ENCODE results near the gene APH1B. TPM values are rescaled to one million over a fixed set of nuclear protein-coding genes. Genes with fewer than 3 reads are reported as not detected.

APH1B gene
- total RNA-seq, 1 experiment from 2014 or later, result 6.2 TPM

- Histone ChIP-seq H3K4me3 (ENCODE audit: low read depth, low read length, poor library complexity, severe bottlenecking) (no peak overlapping the region), H3K27me3 (replicated peaks; ENCODE audit: insufficient read depth, low read depth, low read length, poor library complexity) (no peaks in the 10 kb centered on the region), H3K27ac (ENCODE audit: low read depth, low read length, poor library complexity, severe bottlenecking) (no peak overlapping the region), H3K9me3 (ENCODE audit: low read depth, low read length, poor library complexity, severe bottlenecking) (no peaks in the 10 kb centered on the region), H3K4me1 (ENCODE audit: insufficient read depth, low read length, poor library complexity, severe bottlenecking) (peaks cover 27% of the 10 kb centered on the region), H3K36me3 (ENCODE audit: insufficient read depth, low read length, poor library complexity, severe bottlenecking) (peaks cover 5% of the 10 kb centered on the region)
- TF ChIP-seq EZH2 (IDR thresholded peaks at IDR 0.05; ENCODE audit: borderline replicate concordance, low read depth, low read length, poor library complexity, severe bottlenecking), result no peak
- no peak for TF ChIP-seq CTCF (conservative IDR thresholded peaks at IDR 0.05; ENCODE audit: low read depth, low read length)
- ChIA-PET POLR2A (ENCODE audit: low non-redundant PET) (no interaction called here), CTCF (no interaction called here)
- no TSS peak for BruUV-seq (replicated peaks)
- intact Hi-C loops (cut with micrococcal nuclease; ENCODE audit: unreplicated experiment), result loop anchor here (5.0 kb wide), 1 partner anchor 68 kb away; the partner anchor contains the start of gene RAB8B
- no peak for DNase-seq (ENCODE audit: low spot score)
Measured at GRCh38 chr15:63254991-63255390, 22.4 kb upstream of the APH1B start.

GRCh38 chr15:63255489-63255990, 21.9 kb upstream of the APH1B start:
- peak overlapping the region; percentile 88 for H3K27ac ChIP-seq (ENCODE audit: low read depth, low read length, poor library complexity, severe bottlenecking)
- ChIA-PET POLR2A (ENCODE audit: low non-redundant PET) (interaction anchor here (1.0 kb wide), 1 partner anchor 21 kb away, joined by 9 read pairs; the partner anchor contains the start of gene APH1B), CTCF (no interaction called here)

GRCh38 chr15:63256433-63257274, 20.8 kb upstream of the APH1B start:
- H3K9me3 ChIP-seq (ENCODE audit: low read depth, low read length, poor library complexity, severe bottlenecking), result no peaks in the 10 kb centered on the region
- peaks cover 27% of the 10 kb centered on the region for H3K4me1 ChIP-seq (ENCODE audit: insufficient read depth, low read length, poor library complexity, severe bottlenecking)
- H3K27ac ChIP-seq (ENCODE audit: low read depth, low read length, poor library complexity, severe bottlenecking), result peak overlapping the region; percentile 88
- intact Hi-C loops (cut with micrococcal nuclease; ENCODE audit: unreplicated experiment), result loop anchor here (5.0 kb wide), 1 partner anchor 69 kb away; the partner anchor contains the start of gene RAB8B
- ChIA-PET POLR2A (ENCODE audit: low non-redundant PET) (interaction anchor here (1.0 kb wide), 1 partner anchor 20 kb away, joined by 9 read pairs; the partner anchor contains the start of gene APH1B), CTCF (no interaction called here)
- H3K36me3 ChIP-seq (ENCODE audit: insufficient read depth, low read length, poor library complexity, severe bottlenecking), result peaks cover 5% of the 10 kb centered on the region
- TF ChIP-seq CTCF (conservative IDR thresholded peaks at IDR 0.05; ENCODE audit: low read depth, low read length) (no peak), EZH2 (IDR thresholded peaks at IDR 0.05; ENCODE audit: borderline replicate concordance, low read depth, low read length, poor library complexity, severe bottlenecking) (no peak)
- no peaks in the 10 kb centered on the region for H3K27me3 ChIP-seq (replicated peaks; ENCODE audit: insufficient read depth, low read depth, low read length, poor library complexity)
- peak; percentile 90 for DNase-seq (ENCODE audit: low spot score)
- no TSS peak for BruUV-seq (replicated peaks)
- H3K4me3 ChIP-seq (ENCODE audit: low read depth, low read length, poor library complexity, severe bottlenecking), result no peak overlapping the region

More at GRCh38 chr15:63255489-63255990, 21.9 kb upstream of the APH1B start:
- no peak overlapping the region for H3K4me3 ChIP-seq (ENCODE audit: low read depth, low read length, poor library complexity, severe bottlenecking)
- intact Hi-C loops (cut with micrococcal nuclease; ENCODE audit: unreplicated experiment), result loop anchor here (5.0 kb wide), 1 partner anchor 68 kb away; the partner anchor contains the start of gene RAB8B
- BruUV-seq (replicated peaks), result no TSS peak
- TF ChIP-seq EZH2 (IDR thresholded peaks at IDR 0.05; ENCODE audit: borderline replicate concordance, low read depth, low read length, poor library complexity, severe bottlenecking) (no peak), CTCF (conservative IDR thresholded peaks at IDR 0.05; ENCODE audit: low read depth, low read length) (no peak)
- peak; percentile 59 for DNase-seq (ENCODE audit: low spot score)
- peaks cover 5% of the 10 kb centered on the region for H3K36me3 ChIP-seq (ENCODE audit: insufficient read depth, low read length, poor library complexity, severe bottlenecking)
- no peaks in the 10 kb centered on the region for H3K27me3 ChIP-seq (replicated peaks; ENCODE audit: insufficient read depth, low read depth, low read length, poor library complexity)
- H3K4me1 ChIP-seq (ENCODE audit: insufficient read depth, low read length, poor library complexity, severe bottlenecking), result peaks cover 27% of the 10 kb centered on the region
- H3K9me3 ChIP-seq (ENCODE audit: low read depth, low read length, poor library complexity, severe bottlenecking), result no peaks in the 10 kb centered on the region
